CD14-positive monocyte (primary cell): Measurements from ENCODE around the gene DHX9. TPM values are rescaled to one million over a fixed set of nuclear protein-coding genes. Genes with fewer than 3 reads are reported as not detected.

Experiments
- DNase-seq, 3 donors: peaks; one replicate each; pipeline ENCODE4 v3.0.0-alpha.2; 2011 to 2022
- H2AFZ ChIP-seq: 2 replicates; pipeline ENCODE4 v1.6.0; 2012; ENCODE audit warnings: mild to moderate bottlenecking, low read depth, low read length, inconsistent platforms; ENCODE audit not compliant: insufficient read depth, poor library complexity, severe bottlenecking
- H3K27ac ChIP-seq, 2 donors: 1 replicate in 1 of 2; 2 replicates in 1 of 2; pipeline ENCODE4 v1.5.1; 2012 to 2013; ENCODE audit warnings: low read length in 2 of 2, control low read depth in 1 of 2, inconsistent platforms in 1 of 2, low read depth in 1 of 2, mild to moderate bottlenecking in 1 of 2
- H3K27me3 ChIP-seq, 2 donors: one replicate each; pipeline versions ENCODE4 v1.6.0 to v1.6.1; 2011 to 2013; ENCODE audit warnings: low read length in 2 of 2; ENCODE audit not compliant: control insufficient read depth in 2 of 2, insufficient read depth in 2 of 2
- H3K36me3 ChIP-seq, 2 donors: replicated peaks in 1 of 2; 1 replicate in 1 of 2; 2 replicates in 1 of 2; pipeline versions ENCODE4 v1.5.1 to v1.6.1; 2012 to 2013; ENCODE audit warnings: low read length in 2 of 2, control low read depth in 1 of 2, inconsistent platforms in 1 of 2, mild to moderate bottlenecking in 1 of 2; ENCODE audit not compliant: insufficient read depth in 2 of 2, control insufficient read depth in 1 of 2
- H3K4me1 ChIP-seq, 2 donors: 1 replicate in 1 of 2; 2 replicates in 1 of 2; pipeline versions ENCODE4 v1.5.1 to v1.6.1; 2012 to 2013; ENCODE audit warnings: low read length in 2 of 2, control low read depth in 1 of 2, inconsistent platforms in 1 of 2, mild to moderate bottlenecking in 1 of 2, moderate library complexity in 1 of 2; ENCODE audit not compliant: insufficient read depth in 2 of 2, control insufficient read depth in 1 of 2
- H3K4me2 ChIP-seq: replicated peaks from 2 replicates; pipeline ENCODE3; 2012; ENCODE audit warnings: low read length, moderate library complexity, mild to moderate bottlenecking; ENCODE audit not compliant: poor library complexity, severe bottlenecking; ENCODE audit errors: extremely low read depth
- H3K4me3 ChIP-seq, 3 experiments: fragments of 200-600 bp in 1 of 3; sonication (generic) in 1 of 3; replicated peaks in 1 of 3; 1 replicate in 2 of 3; 2 replicates in 1 of 3; pipeline ENCODE4 v1.5.1; 2011 to 2013; ENCODE audit warnings: low read length in 3 of 3, mild to moderate bottlenecking in 3 of 3, control low read depth in 2 of 3, low read depth in 2 of 3, inconsistent platforms in 1 of 3, moderate library complexity in 1 of 3
- H3K79me2 ChIP-seq: 2 replicates; pipeline ENCODE4 v1.6.0; 2012; ENCODE audit warnings: mild to moderate bottlenecking, control low read depth, inconsistent platforms, low read length, moderate library complexity; ENCODE audit not compliant: insufficient read depth
- H3K9ac ChIP-seq: 2 replicates; pipeline ENCODE4 v1.6.0; 2017; ENCODE audit warnings: low read length, mild to moderate bottlenecking; ENCODE audit not compliant: insufficient read depth, poor library complexity, severe bottlenecking
- H3K9me3 ChIP-seq, 2 donors: replicated peaks in 1 of 2; 1 replicate in 1 of 2; 2 replicates in 1 of 2; pipeline versions ENCODE4 v1.5.1 to v1.6.1; 2012 to 2013; ENCODE audit warnings: low read length in 2 of 2, control low read depth in 1 of 2; ENCODE audit not compliant: control insufficient read depth in 1 of 2, insufficient read depth in 1 of 2
- H4K20me1 ChIP-seq: 2 replicates; pipeline ENCODE4 v1.6.0; 2012; ENCODE audit warnings: mild to moderate bottlenecking, low read length, control low read depth, moderate library complexity; ENCODE audit not compliant: insufficient read depth
- H3K27ac Mint-ChIP-seq, 7 donors: one replicate each; pipeline ENCODE4 v1.8.0; 2020; ENCODE audit warnings: mild to moderate bottlenecking in 7 of 7, mixed read lengths in 7 of 7, moderate library complexity in 6 of 7, inconsistent platforms in 2 of 7
- H3K27me3 Mint-ChIP-seq, 3 donors: one replicate each; pipeline ENCODE4 v1.8.0; 2021 to 2022; ENCODE audit warnings: low read depth in 3 of 3, mild to moderate bottlenecking in 3 of 3, mixed read lengths in 3 of 3, moderate library complexity in 3 of 3, inconsistent platforms in 1 of 3
- H3K36me3 Mint-ChIP-seq, 2 donors: one replicate each; pipeline ENCODE4 v1.8.0; 2020; ENCODE audit warnings: mixed read lengths in 2 of 2, inconsistent platforms in 1 of 2, mild to moderate bottlenecking in 1 of 2
- H3K4me1 Mint-ChIP-seq: one replicate; pipeline ENCODE4 v1.8.0; 2020; ENCODE audit warnings: mild to moderate bottlenecking, mixed read lengths
- H3K4me3 Mint-ChIP-seq, 2 donors: one replicate each; pipeline ENCODE4 v1.8.0; 2020; ENCODE audit warnings: mild to moderate bottlenecking in 2 of 2, mixed read lengths in 2 of 2, moderate library complexity in 1 of 2
- H3K9me3 Mint-ChIP-seq, 7 donors: one replicate each; pipeline ENCODE4 v1.8.0; 2020 to 2022; ENCODE audit warnings: mixed read lengths in 7 of 7, mild to moderate bottlenecking in 6 of 7, moderate library complexity in 6 of 7, inconsistent platforms in 2 of 7
- WGBS: methylation state at CpG from one replicate; pipeline ENCODE4 v1.1.5; 2013; ENCODE audit warnings: missing lambda C conversion rate; ENCODE audit not compliant: insufficient coverage; 5-methylcytosine and 5-hydroxymethylcytosine counted together
- intact Hi-C, 2 donors: fragments of 100-400 bp; cut with micrococcal nuclease; formaldehyde crosslinking; loops; one replicate each; pipeline versions ENCODE4 v1.15.0 to v1.15.1; 2023
- polyA plus RNA-seq, 3 donors: library from polyadenylated mRNA; depleted of rRNA in 1 of 3; unstranded in 2 of 3; stranded (reverse) in 1 of 3; fragments of 300-500 nt in 2 of 3; fragments of >200 nt in 1 of 3; fragmentation: Illumina TruSeq in 2 of 3; gene quantifications; 1 replicate in 2 of 3; 2 replicates in 1 of 3; pipeline ENCODE4 v1.2.3, GENCODE V29; 2012 to 2021
- TF ChIP-seq, protein P1 (sequence below): fragments of 200-600 bp; IDR thresholded peaks from one replicate; pipeline ENCODE4 v1.8.0; 2022; ENCODE audit warnings: antibody characterized with exemption, mild to moderate bottlenecking

Gene DHX9
- polyA plus RNA-seq, 3 donors, result 57.9 to 71.5 (median 58.5) TPM

DNA sequence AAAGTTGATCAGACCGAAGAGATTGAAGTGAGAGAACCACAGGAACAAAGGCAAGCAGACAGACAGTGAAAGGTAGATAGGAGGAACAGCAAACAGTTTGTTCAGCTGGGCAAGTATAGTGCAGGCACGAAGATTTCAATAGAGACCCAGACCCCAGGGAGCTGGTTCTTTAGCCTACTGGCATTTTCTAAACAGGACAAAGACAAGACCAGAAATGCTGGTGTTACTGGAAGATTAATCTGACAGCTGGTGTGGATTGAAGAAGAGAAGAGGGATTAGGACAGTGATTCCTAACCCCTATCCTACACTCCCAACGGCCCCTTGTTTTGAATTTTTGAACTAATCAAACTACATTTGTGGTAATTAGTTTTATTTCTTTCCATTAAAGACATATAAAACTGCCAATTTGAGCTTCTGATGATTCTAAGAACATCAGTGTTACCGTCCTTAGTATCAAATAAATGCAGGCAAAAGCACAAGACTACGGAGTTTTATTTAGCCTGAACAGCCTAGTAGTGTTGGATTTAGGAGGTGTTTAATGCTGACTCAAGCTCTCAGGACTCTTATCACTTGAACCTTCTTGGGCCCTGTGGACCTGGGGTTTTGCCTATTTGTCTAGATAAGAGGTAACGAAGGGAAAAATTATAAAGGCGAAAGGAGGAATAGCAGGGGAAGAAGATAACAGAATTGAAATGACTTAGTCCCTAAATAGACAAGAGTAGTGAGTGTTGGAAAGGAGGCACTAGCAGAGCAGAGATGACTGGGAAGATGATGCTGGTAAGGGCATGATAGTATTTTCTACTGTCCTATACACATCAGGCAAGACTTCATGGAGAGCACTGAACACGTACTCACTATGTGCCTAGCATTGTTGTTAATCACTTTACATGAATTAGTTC, 47.6 kb upstream of the DHX9 start:
- Histone ChIP-seq H3K36me3 (peaks cover 0 to 25% of the 10 kb centered on the region in 2 donors), H3K9me3 (no peaks in the 10 kb centered on the region), H4K20me1 (no peaks in the 10 kb centered on the region), H3K9ac (no peak overlapping the region), H3K4me3 (no peak overlapping the region), H2AFZ (no peak overlapping the region), H3K27ac (no peak overlapping the region), H3K79me2 (peaks cover 13% of the 10 kb centered on the region), H3K4me2 (peak overlapping the region; percentile 3), H3K4me1 (peaks cover 52 to 68% of the 10 kb centered on the region in 2 donors), H3K27me3 (peaks cover 3 to 11% of the 10 kb centered on the region in 2 donors)
- no peak for DNase-seq
- intact Hi-C loops, result no loop called here
- peaks cover 16 to 19% (median 18%) of the 10 kb centered on the region in 3 donors for H3K27me3 Mint-ChIP-seq
- TF ChIP-seq, protein P1, sequence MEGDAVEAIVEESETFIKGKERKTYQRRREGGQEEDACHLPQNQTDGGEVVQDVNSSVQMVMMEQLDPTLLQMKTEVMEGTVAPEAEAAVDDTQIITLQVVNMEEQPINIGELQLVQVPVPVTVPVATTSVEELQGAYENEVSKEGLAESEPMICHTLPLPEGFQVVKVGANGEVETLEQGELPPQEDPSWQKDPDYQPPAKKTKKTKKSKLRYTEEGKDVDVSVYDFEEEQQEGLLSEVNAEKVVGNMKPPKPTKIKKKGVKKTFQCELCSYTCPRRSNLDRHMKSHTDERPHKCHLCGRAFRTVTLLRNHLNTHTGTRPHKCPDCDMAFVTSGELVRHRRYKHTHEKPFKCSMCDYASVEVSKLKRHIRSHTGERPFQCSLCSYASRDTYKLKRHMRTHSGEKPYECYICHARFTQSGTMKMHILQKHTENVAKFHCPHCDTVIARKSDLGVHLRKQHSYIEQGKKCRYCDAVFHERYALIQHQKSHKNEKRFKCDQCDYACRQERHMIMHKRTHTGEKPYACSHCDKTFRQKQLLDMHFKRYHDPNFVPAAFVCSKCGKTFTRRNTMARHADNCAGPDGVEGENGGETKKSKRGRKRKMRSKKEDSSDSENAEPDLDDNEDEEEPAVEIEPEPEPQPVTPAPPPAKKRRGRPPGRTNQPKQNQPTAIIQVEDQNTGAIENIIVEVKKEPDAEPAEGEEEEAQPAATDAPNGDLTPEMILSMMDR, result no peak
- H3K4me1 Mint-ChIP-seq, result peaks cover 71% of the 10 kb centered on the region
- peaks cover 34 to 43% of the 10 kb centered on the region in 2 donors for H3K36me3 Mint-ChIP-seq
- peak overlapping the region in 1 of 7 donors; percentile 26 for H3K27ac Mint-ChIP-seq
- peak overlapping the region in 1 of 2 donors; percentile 80 for H3K4me3 Mint-ChIP-seq
- 94% methylated on average over 5 of the region's 8 CpGs for WGBS
- peaks cover 0 to 2% (median 0%) of the 10 kb centered on the region in 7 donors for H3K9me3 Mint-ChIP-seq

DNA sequence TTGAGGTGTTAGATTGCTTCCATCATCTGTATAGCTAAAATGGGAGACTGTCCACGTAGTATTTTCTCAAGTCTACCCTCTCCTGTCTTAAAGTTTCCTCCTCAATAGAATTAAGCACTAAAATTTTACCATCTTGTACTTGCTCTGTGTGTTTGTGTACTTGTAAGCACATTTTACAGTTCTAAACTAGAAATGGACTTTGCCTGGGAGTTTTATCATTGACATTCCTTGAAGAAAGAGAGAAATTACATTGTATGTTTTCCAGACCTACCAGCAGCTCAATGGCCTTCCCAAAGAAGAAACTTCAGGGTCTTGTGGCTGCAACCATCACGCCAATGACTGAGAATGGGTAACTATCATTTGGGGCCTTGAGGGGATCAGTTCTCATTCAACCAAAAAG, 45.1 kb upstream of the DHX9 start:
- Histone ChIP-seq H3K27ac (peak overlapping the region; percentile 64 to 95), H3K36me3 (peaks cover 0 to 38% of the 10 kb centered on the region in 2 donors), H3K9ac (no peak overlapping the region), H3K4me1 (peaks cover 59 to 76% of the 10 kb centered on the region in 2 donors), H2AFZ (peak overlapping the region; percentile 71), H3K9me3 (no peaks in the 10 kb centered on the region), H3K4me3 (peak overlapping the region in 1 of 3 experiments; percentile 65), H3K79me2 (peaks cover 13% of the 10 kb centered on the region), H3K4me2 (peak overlapping the region; percentile 73), H3K27me3 (no peaks in the 10 kb centered on the region), H4K20me1 (no peaks in the 10 kb centered on the region)
- Mint-ChIP-seq H3K36me3 (peaks cover 57 to 64% of the 10 kb centered on the region in 2 donors), H3K9me3 (peaks cover 0 to 2% (median 0%) of the 10 kb centered on the region in 7 donors), H3K4me3 (no peak overlapping the region), H3K4me1 (peaks cover 71% of the 10 kb centered on the region), H3K27ac (peak overlapping the region; percentile 94 to 99 (median 96)), H3K27me3 (peaks cover 3 to 8% (median 5%) of the 10 kb centered on the region in 3 donors)
- TF ChIP-seq, protein P1, result no peak
- intact Hi-C loops, result no loop called here
- WGBS, result 100% methylated on average over 1 of the region's 2 CpGs
- DNase-seq, result no peak
